Fibroblast of skin of left biceps (primary cell): ENCODE measurements around the gene C2CD3.

Experiments
- DNase-seq, 2 experiments: peaks; one replicate each; pipeline ENCODE4 v3.0.0-alpha.2; 2013; ENCODE audit warnings: low read depth in 2 of 2

The C2CD3 gene

GRCh38 chr11:74170694-74171629, at the start of gene C2CD3, which contains the start of gene PPME1:
Gene C2CD3 (minus strand): TSS chr11:74171002. CDS start chr11:74170792, 210 bp downstream.
Gene PPME1 (plus strand): TSS chr11:74171289. CDS start chr11:74171422, 133 bp downstream.
- peak; percentile 99 for DNase-seq

GRCh38 chr11:74220376-74220775, 49.6 kb upstream of the C2CD3 start:
- DNase-seq, result no peak

- no peak for DNase-seq
Observed at GRCh38 chr11:74212533-74212932, 41.7 kb upstream of the C2CD3 start.

- DNase-seq, result no peak
Observed at GRCh38 chr11:74208507-74208906, 37.7 kb upstream of the C2CD3 start.

- no peak for DNase-seq
Observed at GRCh38 chr11:74206746-74207145, 35.9 kb upstream of the C2CD3 start.

GRCh38 chr11:74205181-74205580, 34.4 kb upstream of the C2CD3 start:
- no peak for DNase-seq

- no peak for DNase-seq
Observed at GRCh38 chr11:74204701-74205100, 33.9 kb upstream of the C2CD3 start.

GRCh38 chr11:74203966-74204365, 33.2 kb upstream of the C2CD3 start:
- no peak for DNase-seq

GRCh38 chr11:74196781-74197486, 26.1 kb upstream of the C2CD3 start:
- no peak for DNase-seq

GRCh38 chr11:74195828-74196227, 25.0 kb upstream of the C2CD3 start:
- DNase-seq, result no peak

GRCh38 chr11:74185695-74186094, 14.9 kb upstream of the C2CD3 start:
- no peak for DNase-seq

- no peak for DNase-seq
Observed at GRCh38 chr11:74185285-74185684, 14.5 kb upstream of the C2CD3 start.

- no peak for DNase-seq
Observed at GRCh38 chr11:74182635-74183034, 11.8 kb upstream of the C2CD3 start.

- DNase-seq, result no peak
Observed at GRCh38 chr11:74179234-74180052, 8.6 kb upstream of the C2CD3 start.

GRCh38 chr11:74175920-74176319, 5.1 kb upstream of the C2CD3 start:
- no peak for DNase-seq

- DNase-seq, result no peak
Observed at GRCh38 chr11:74171997-74172396, 1.2 kb upstream of the C2CD3 start.

- no peak for DNase-seq
Observed at GRCh38 chr11:74171630-74171968, 797 bp upstream of the C2CD3 start.

- no peak for DNase-seq
Observed at GRCh38 chr11:74169738-74170458, 904 bp downstream of the C2CD3 start.

- DNase-seq, result no peak
Observed at GRCh38 chr11:74168838-74169237, 2.0 kb downstream of the C2CD3 start.

GRCh38 chr11:74162681-74163467, 7.9 kb downstream of the C2CD3 start:
- no peak for DNase-seq

- no peak for DNase-seq
Observed at GRCh38 chr11:74159642-74160041, 11.2 kb downstream of the C2CD3 start.
